LNCaP clone FGC (cell line): ENCODE results near the gene YWHAH.

Experiments
- DNase-seq: peaks from one replicate; pipeline ENCODE4 v3.0.0-alpha.2; 2011; ENCODE audit warnings: low read depth
- H3K4me3 ChIP-seq: 2 replicates; pipeline ENCODE4 v1.5.1; 2011; ENCODE audit warnings: mild to moderate bottlenecking, low read depth, low read length, control low read depth
- TF ChIP-seq, protein P1 (sequence below): IDR thresholded peaks from 2 replicates; pipeline ENCODE4 v1.5.1; 2012; ENCODE audit warnings: mild to moderate bottlenecking; ENCODE audit not compliant: control insufficient read depth, insufficient read depth; ENCODE audit errors: extremely low read depth

Gene YWHAH

GRCh38 chr22:31938296-31938695, 6.0 kb upstream of the YWHAH start:
- no peak overlapping the region for H3K4me3 ChIP-seq
- TF ChIP-seq, protein P1, sequence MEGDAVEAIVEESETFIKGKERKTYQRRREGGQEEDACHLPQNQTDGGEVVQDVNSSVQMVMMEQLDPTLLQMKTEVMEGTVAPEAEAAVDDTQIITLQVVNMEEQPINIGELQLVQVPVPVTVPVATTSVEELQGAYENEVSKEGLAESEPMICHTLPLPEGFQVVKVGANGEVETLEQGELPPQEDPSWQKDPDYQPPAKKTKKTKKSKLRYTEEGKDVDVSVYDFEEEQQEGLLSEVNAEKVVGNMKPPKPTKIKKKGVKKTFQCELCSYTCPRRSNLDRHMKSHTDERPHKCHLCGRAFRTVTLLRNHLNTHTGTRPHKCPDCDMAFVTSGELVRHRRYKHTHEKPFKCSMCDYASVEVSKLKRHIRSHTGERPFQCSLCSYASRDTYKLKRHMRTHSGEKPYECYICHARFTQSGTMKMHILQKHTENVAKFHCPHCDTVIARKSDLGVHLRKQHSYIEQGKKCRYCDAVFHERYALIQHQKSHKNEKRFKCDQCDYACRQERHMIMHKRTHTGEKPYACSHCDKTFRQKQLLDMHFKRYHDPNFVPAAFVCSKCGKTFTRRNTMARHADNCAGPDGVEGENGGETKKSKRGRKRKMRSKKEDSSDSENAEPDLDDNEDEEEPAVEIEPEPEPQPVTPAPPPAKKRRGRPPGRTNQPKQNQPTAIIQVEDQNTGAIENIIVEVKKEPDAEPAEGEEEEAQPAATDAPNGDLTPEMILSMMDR, result no peak
- DNase-seq, result no peak

DNA sequence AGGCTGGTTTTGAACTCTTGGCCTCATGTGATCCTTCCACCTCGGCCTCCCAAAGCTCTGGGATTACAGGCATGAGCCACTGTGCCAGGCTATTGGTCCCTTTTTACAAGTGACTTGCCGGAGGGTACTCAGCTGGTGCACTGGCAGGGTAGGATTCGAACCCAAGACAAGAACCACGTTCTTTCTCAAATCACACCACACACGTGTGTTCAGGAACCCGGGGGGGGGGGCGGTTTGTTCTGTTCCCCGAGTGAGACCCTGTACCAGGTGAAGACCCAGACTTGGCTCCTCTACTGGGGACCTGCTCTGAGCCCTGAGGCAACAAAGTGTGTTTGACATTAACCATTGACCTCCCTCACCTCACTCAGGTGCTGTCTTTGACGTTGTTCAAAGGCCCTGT, 3.8 kb upstream of the YWHAH start:
- no peak for DNase-seq
- TF ChIP-seq, protein P1, result no peak
- no peak overlapping the region for H3K4me3 ChIP-seq

DNA sequence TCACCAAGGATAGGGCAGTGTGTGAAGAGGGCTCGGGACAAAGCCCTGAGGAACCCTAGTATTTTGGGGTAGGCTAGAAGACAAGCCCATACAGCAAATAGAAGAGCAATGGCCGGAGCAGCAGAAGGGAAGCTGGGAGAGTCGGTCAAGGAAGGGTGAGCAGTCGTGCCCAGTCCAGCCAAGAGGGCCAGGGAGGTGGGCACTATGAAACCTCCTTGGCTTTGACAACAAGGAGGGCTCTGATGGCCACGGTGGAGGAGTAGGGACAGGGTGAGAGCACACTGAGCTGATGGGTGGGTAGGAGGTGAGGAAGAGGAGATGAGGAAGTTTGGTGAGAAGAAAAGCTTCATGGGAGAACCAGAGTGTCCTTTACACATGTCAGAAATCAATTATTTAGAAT, 2.2 kb upstream of the YWHAH start:
- no peak overlapping the region for H3K4me3 ChIP-seq
- TF ChIP-seq, protein P1, result no peak
- DNase-seq, result no peak

- DNase-seq, result no peak
- TF ChIP-seq, protein P1, result no peak
- H3K4me3 ChIP-seq, result peak overlapping the region; percentile 53
These were observed 943 bp upstream of the YWHAH start for GRCh38 chr22:31943206-31943977.

DNA sequence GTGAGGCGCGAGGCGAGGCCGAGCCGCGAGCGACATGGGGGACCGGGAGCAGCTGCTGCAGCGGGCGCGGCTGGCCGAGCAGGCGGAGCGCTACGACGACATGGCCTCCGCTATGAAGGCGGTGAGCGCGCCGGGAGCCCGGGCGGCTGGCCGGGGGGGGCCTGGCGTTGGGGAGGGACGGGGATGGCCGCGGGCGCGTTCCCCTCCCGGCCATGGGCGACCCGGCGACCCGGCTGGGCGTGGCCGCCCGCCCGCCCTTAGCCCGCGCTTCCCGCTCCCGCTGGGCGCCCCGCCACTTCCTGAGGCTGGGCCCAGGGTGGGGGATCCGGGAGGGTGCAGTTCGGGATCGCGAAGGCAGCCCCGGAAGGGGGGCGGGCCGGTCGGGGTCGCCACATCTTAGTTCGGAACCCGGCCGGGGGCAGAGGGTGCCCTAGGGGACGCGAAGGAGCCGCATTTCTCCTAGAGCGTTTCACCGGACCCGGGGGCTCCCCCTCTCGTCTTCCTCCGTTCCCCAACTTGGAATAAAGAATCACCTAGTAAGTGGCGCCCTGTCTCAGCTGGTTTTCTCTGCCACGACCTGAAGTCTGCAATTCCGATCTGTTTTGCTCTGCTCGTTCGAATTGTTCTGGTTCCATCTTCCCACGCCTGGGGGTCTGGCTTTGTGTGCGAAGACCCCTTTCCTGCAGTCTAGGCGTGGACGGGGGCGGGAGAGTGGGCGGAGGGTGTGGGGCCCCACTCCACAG, 536 bp downstream of the YWHAH start:
- DNase-seq, result no peak
- H3K4me3 ChIP-seq, result peak overlapping the region; percentile 86
- TF ChIP-seq, protein P1, result no peak

- DNase-seq, result no peak
- TF ChIP-seq, protein P1, result no peak
- peak overlapping the region; percentile 86 for H3K4me3 ChIP-seq
These were observed 1.1 kb downstream of the YWHAH start for GRCh38 chr22:31945443-31945855.
